GM18870 (cell line): ENCODE results near the gene GABBR2.
"Not testable (repeated sequence)": the region's sequence is repeated elsewhere in the genome, so short reads cannot be mapped to it uniquely, and the experiment has no call there.

Experiments used
- ATAC-seq: cut with Tn5 transposase; IDR thresholded peaks from one replicate; pipeline ENCODE4 v1.9.1; 2021; ENCODE audit warnings: moderate library complexity; ENCODE audit not compliant: unreplicated experiment

GABBR2 gene

GRCh38 chr9:98312365-98312764 is 396.4 kb downstream of the GABBR2 start:
- peak; percentile 51 for ATAC-seq

- ATAC-seq, result no peak
Observed at GRCh38 chr9:98311541-98311940, 397.2 kb downstream of the GABBR2 start.

GRCh38 chr9:98310752-98311392 is 397.9 kb downstream of the GABBR2 start:
- no peak for ATAC-seq

- ATAC-seq, result no peak
Observed at GRCh38 chr9:98306384-98307145, 402.2 kb downstream of the GABBR2 start.

GRCh38 chr9:98304381-98304780 is 404.4 kb downstream of the GABBR2 start:
- ATAC-seq, result no peak

GRCh38 chr9:98303633-98304125 is 405.1 kb downstream of the GABBR2 start:
- no peak for ATAC-seq

- ATAC-seq, result no peak
Observed at GRCh38 chr9:98302938-98303632, 405.6 kb downstream of the GABBR2 start.

GRCh38 chr9:98302150-98302549 is 406.6 kb downstream of the GABBR2 start:
- no peak for ATAC-seq

- ATAC-seq, result no peak
Observed at GRCh38 chr9:98300611-98301010, 408.1 kb downstream of the GABBR2 start.

- ATAC-seq, result no peak
Observed at GRCh38 chr9:98298476-98298875, 410.3 kb downstream of the GABBR2 start.

- ATAC-seq, result no peak
Observed at GRCh38 chr9:98295824-98296223, 412.9 kb downstream of the GABBR2 start.

GRCh38 chr9:98291820-98292219 is 416.9 kb downstream of the GABBR2 start:
- no peak for ATAC-seq

- no peak for ATAC-seq
Observed at GRCh38 chr9:98290411-98290810, 418.3 kb downstream of the GABBR2 start.

- ATAC-seq, result no peak
Observed at GRCh38 chr9:98289614-98290201, 419.0 kb downstream of the GABBR2 start.

- ATAC-seq, result no peak
Observed at GRCh38 chr9:98288881-98289280, 419.9 kb downstream of the GABBR2 start.

GRCh38 chr9:98287384-98287783 is 421.4 kb downstream of the GABBR2 start:
- ATAC-seq, result no peak

- ATAC-seq, result no peak
Observed at GRCh38 chr9:98285446-98285845, 423.3 kb downstream of the GABBR2 start.

GRCh38 chr9:98284754-98285153 is 424.0 kb downstream of the GABBR2 start:
- ATAC-seq, result no peak

GRCh38 chr9:98283143-98283542 is 425.6 kb downstream of the GABBR2 start:
- not testable (repeated sequence) for ATAC-seq

- no peak for ATAC-seq
Observed at GRCh38 chr9:98281281-98281680, 427.5 kb downstream of the GABBR2 start.

- no peak for ATAC-seq
Observed at GRCh38 chr9:98280574-98280973, 428.2 kb downstream of the GABBR2 start.
